KMS-11 (cell line): ENCODE results near the gene ISX.

Experiments used
- H2AFZ ChIP-seq: fragments of 200-600 bp; sonication (generic); 2 replicates; pipeline ENCODE4 v1.6.1; 2016; ENCODE audit warnings: antibody characterized with exemption, mixed run types, low read depth
- H3K27ac ChIP-seq: fragments of 200-600 bp; sonication (generic); 2 replicates; pipeline ENCODE4 v1.6.1; 2016; ENCODE audit warnings: mild to moderate bottlenecking, mixed run types
- H3K27me3 ChIP-seq: fragments of 200-600 bp; sonication (generic); 2 replicates; pipeline ENCODE4 v1.6.1; 2017; ENCODE audit warnings: mild to moderate bottlenecking, low read depth, mixed run types, moderate library complexity; ENCODE audit not compliant: insufficient read depth
- H3K36me3 ChIP-seq: fragments of 200-600 bp; sonication (generic); 2 replicates; pipeline ENCODE4 v1.6.1; 2017; ENCODE audit warnings: mild to moderate bottlenecking, mixed run types; ENCODE audit not compliant: insufficient read depth
- H3K4me1 ChIP-seq: fragments of 200-600 bp; sonication (generic); 2 replicates; pipeline ENCODE4 v1.6.1; 2016; ENCODE audit warnings: mild to moderate bottlenecking, low read depth, mixed run types; ENCODE audit not compliant: poor library complexity, severe bottlenecking
- H3K4me2 ChIP-seq: fragments of 200-600 bp; sonication (generic); 2 replicates; pipeline ENCODE4 v1.7.0; 2016; ENCODE audit warnings: mild to moderate bottlenecking, mixed run types
- H3K4me3 ChIP-seq: fragments of 200-600 bp; sonication (generic); IDR thresholded peaks from 2 replicates; pipeline ENCODE4 v1.6.1; 2017; ENCODE audit warnings: low read depth, low read length, mixed read lengths; ENCODE audit not compliant: insufficient read depth
- H3K79me2 ChIP-seq: fragments of 200-600 bp; sonication (generic); 2 replicates; pipeline ENCODE4 v1.6.1; 2016; ENCODE audit warnings: low read depth, mixed run types; ENCODE audit not compliant: insufficient read depth
- H3K9ac ChIP-seq: fragments of 200-600 bp; sonication (generic); 2 replicates; pipeline ENCODE4 v1.6.1; 2016; ENCODE audit warnings: mild to moderate bottlenecking, mixed run types
- H4K20me1 ChIP-seq: fragments of 200-600 bp; sonication (generic); 2 replicates; pipeline ENCODE4 v1.6.1; 2016; ENCODE audit warnings: mild to moderate bottlenecking, mixed run types; ENCODE audit not compliant: insufficient read depth
- TF ChIP-seq, protein P1 (sequence below): fragments of 200-600 bp; sonication (generic); conservative IDR thresholded peaks from 2 replicates; pipeline ENCODE4 v1.6.1; 2017; ENCODE audit warnings: low read depth, mild to moderate bottlenecking, antibody characterized with exemption, low read length, moderate library complexity, mixed read lengths

The ISX gene

DNA sequence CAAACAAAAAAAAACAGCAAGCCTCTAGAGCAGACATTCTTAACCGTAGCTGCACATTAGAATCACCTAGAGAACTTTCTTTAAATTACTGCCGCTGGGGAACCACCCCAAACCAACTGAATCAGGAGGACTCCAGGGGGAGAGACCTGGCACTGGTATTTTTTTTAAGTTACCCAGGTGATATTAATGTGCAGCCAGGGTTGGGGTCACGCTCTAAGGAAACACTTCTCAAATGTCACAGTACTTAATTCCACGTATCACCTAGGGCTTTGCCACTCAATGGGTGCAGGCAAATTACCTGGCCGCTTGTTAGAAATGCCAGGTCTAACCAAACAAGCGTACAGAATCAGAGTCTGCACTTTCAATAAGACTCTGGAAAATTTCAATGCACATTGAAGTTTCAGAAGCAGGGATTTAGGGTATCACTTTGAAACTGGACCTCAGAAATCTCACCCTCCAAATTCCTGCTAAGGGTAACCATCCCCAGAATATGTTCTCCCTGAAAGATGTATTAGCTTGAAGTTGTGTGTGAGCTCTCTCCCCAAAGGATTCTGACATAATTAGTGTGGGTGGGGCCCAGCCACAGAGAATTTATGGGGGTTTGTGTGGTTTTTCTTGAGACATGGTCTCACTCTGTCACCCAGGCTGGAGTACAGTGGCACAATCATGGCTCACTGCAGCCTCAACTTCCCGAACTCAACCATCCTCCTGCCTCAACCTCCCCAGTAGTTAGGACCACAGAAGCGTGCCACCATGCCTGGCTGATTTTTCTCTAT, 12.7 kb upstream of the ISX start:
- H4K20me1 ChIP-seq: no peaks in the 10 kb centered on the region
- no peaks in the 10 kb centered on the region for H3K27me3 ChIP-seq
- no peak overlapping the region for H3K9ac ChIP-seq
- no peak overlapping the region for H3K27ac ChIP-seq
- no peaks in the 10 kb centered on the region for H3K79me2 ChIP-seq
- TF ChIP-seq, protein P1, sequence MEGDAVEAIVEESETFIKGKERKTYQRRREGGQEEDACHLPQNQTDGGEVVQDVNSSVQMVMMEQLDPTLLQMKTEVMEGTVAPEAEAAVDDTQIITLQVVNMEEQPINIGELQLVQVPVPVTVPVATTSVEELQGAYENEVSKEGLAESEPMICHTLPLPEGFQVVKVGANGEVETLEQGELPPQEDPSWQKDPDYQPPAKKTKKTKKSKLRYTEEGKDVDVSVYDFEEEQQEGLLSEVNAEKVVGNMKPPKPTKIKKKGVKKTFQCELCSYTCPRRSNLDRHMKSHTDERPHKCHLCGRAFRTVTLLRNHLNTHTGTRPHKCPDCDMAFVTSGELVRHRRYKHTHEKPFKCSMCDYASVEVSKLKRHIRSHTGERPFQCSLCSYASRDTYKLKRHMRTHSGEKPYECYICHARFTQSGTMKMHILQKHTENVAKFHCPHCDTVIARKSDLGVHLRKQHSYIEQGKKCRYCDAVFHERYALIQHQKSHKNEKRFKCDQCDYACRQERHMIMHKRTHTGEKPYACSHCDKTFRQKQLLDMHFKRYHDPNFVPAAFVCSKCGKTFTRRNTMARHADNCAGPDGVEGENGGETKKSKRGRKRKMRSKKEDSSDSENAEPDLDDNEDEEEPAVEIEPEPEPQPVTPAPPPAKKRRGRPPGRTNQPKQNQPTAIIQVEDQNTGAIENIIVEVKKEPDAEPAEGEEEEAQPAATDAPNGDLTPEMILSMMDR: no peak
- H3K4me1 ChIP-seq: no peaks in the 10 kb centered on the region
- H3K4me2 ChIP-seq: no peak overlapping the region
- no peak overlapping the region for H2AFZ ChIP-seq
- H3K36me3 ChIP-seq: no peaks in the 10 kb centered on the region
- no peak overlapping the region for H3K4me3 ChIP-seq

DNA sequence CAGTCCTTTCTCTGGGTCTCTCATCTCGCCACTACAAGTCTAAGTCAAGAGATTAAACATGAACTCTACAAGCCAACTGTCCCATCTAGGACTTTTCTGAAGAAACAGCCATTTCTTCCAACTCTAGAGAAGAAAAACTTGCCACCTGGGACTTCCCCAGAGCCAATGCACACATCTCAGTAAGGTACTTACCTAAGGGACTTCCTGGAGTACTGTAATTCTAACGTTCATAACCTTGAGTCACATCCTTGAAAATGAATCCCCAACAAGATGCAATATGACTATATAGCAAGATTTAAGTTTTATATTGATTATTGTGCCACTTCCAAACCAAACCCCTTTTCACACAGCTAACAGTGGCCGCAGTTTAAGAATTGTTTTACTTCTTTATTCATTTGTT, 11.9 kb upstream of the ISX start:
- Histone ChIP-seq H2AFZ (no peak overlapping the region), H3K79me2 (no peaks in the 10 kb centered on the region), H3K4me3 (no peak overlapping the region), H3K4me2 (no peak overlapping the region), H3K27ac (no peak overlapping the region), H4K20me1 (no peaks in the 10 kb centered on the region), H3K9ac (no peak overlapping the region), H3K27me3 (no peaks in the 10 kb centered on the region), H3K4me1 (no peaks in the 10 kb centered on the region), H3K36me3 (no peaks in the 10 kb centered on the region)
- TF ChIP-seq, protein P1: no peak

DNA sequence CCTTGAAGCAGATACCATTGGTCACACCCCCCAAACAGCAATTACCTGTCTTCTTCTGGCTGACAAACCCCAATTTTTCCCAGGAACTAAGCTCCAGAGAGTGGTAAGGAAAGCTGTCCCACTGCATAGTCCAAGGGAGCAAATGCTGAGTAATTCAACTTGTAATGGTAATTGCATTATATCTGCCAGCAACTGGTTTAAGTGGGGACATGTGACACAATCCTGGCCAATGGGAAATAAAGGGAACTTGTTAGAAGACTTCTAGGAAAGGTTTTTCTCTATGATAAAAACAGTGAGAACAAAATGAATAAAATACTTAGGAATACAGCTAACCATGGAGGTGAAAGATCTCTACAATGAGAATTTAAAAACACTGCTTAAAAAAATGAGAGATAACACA, 9.5 kb upstream of the ISX start:
- peaks cover 6% of the 10 kb centered on the region for H3K4me1 ChIP-seq
- no peaks in the 10 kb centered on the region for H3K27me3 ChIP-seq
- no peaks in the 10 kb centered on the region for H3K36me3 ChIP-seq
- no peaks in the 10 kb centered on the region for H3K79me2 ChIP-seq
- H4K20me1 ChIP-seq: no peaks in the 10 kb centered on the region
- H3K9ac ChIP-seq: no peak overlapping the region
- H2AFZ ChIP-seq: no peak overlapping the region
- no peak overlapping the region for H3K4me3 ChIP-seq
- no peak overlapping the region for H3K27ac ChIP-seq
- H3K4me2 ChIP-seq: no peak overlapping the region
- TF ChIP-seq, protein P1: no peak

DNA sequence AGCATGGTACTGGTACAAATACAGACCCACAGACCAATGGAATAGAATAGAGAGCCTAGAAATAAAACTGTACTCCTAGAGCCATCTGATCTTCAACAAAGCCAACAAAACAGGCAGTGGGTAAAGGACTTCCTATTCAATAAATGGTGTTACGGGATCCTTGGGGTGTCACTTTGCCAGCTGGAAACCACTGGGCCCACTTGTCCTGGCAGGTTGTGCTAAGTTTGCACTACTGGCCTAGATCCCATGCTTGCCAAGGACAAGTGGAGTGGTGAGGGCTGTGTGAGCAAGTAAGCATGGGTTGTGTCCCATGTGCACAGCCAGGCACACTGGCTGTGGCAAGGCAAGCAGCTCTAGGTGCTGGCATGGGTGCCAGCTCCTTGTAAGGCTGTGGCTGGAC, 8.8 kb upstream of the ISX start:
- Histone ChIP-seq H3K27ac (no peak overlapping the region), H2AFZ (no peak overlapping the region), H4K20me1 (no peaks in the 10 kb centered on the region), H3K36me3 (no peaks in the 10 kb centered on the region), H3K27me3 (no peaks in the 10 kb centered on the region), H3K4me1 (peaks cover 8% of the 10 kb centered on the region), H3K4me2 (no peak overlapping the region), H3K4me3 (no peak overlapping the region), H3K9ac (no peak overlapping the region), H3K79me2 (no peaks in the 10 kb centered on the region)
- TF ChIP-seq, protein P1: no peak
